Measurements from ENCODE around the gene C14orf119.

The C14orf119 gene

GRCh38 chr14:23109769-23110168, 14.5 kb downstream of the C14orf119 start:
- Histone ChIP-seq H3K27ac (ENCODE audit: low read depth, low read length) (no peak overlapping the region), H3K9me2 (replicated peaks; ENCODE audit: control insufficient read depth, low read length) (no peaks in the 10 kb centered on the region), H3K79me2 (ENCODE audit: control insufficient read depth, low read length) (no peaks in the 10 kb centered on the region), H3K4me1 (ENCODE audit: control insufficient read depth, low read length) (peaks cover 12% of the 10 kb centered on the region), H4K20me1 (ENCODE audit: control insufficient read depth, insufficient read depth, low read depth, low read length) (no peaks in the 10 kb centered on the region), H3K4me2 (ENCODE audit: low read length) (no peak overlapping the region), H3K27me3 (ENCODE audit: control insufficient read depth, low read length) (peaks cover 34% of the 10 kb centered on the region), H3K4me3 (ENCODE audit: low read length) (no peak overlapping the region), H3K9me3 (ENCODE audit: control insufficient read depth, insufficient read depth, low read length) (no peaks in the 10 kb centered on the region), H3F3A (ENCODE audit: control insufficient read depth, insufficient read depth) (no peaks in the 10 kb centered on the region), H3K36me3 (ENCODE audit: control insufficient read depth, low read length) (no peaks in the 10 kb centered on the region)
- TF ChIP-seq EZH2phosphoT487 (IDR thresholded peaks at IDR 0.05; ENCODE audit: borderline replicate concordance, low read length) (no peak), CTCF (IDR thresholded peaks at IDR 0.05; ENCODE audit: low read depth, low read length, poor library complexity, severe bottlenecking) (no peak)

GRCh38 chr14:23110579-23111365, 15.5 kb downstream of the C14orf119 start:
- Histone ChIP-seq H3K27me3 (ENCODE audit: control insufficient read depth, low read length) (peaks cover 40% of the 10 kb centered on the region), H4K20me1 (ENCODE audit: control insufficient read depth, insufficient read depth, low read depth, low read length) (no peaks in the 10 kb centered on the region), H3K4me3 (ENCODE audit: low read length) (no peak overlapping the region), H3K4me2 (ENCODE audit: low read length) (no peak overlapping the region), H3K9me3 (ENCODE audit: control insufficient read depth, insufficient read depth, low read length) (no peaks in the 10 kb centered on the region), H3K79me2 (ENCODE audit: control insufficient read depth, low read length) (no peaks in the 10 kb centered on the region), H3K27ac (ENCODE audit: low read depth, low read length) (no peak overlapping the region), H3K9me2 (replicated peaks; ENCODE audit: control insufficient read depth, low read length) (no peaks in the 10 kb centered on the region), H3K4me1 (ENCODE audit: control insufficient read depth, low read length) (peaks cover 5% of the 10 kb centered on the region), H3F3A (ENCODE audit: control insufficient read depth, insufficient read depth) (no peaks in the 10 kb centered on the region), H3K36me3 (ENCODE audit: control insufficient read depth, low read length) (no peaks in the 10 kb centered on the region)
- no peak for TF ChIP-seq CTCF (IDR thresholded peaks at IDR 0.05; ENCODE audit: low read depth, low read length, poor library complexity, severe bottlenecking)
- TF ChIP-seq EZH2phosphoT487 (IDR thresholded peaks at IDR 0.05; ENCODE audit: borderline replicate concordance, low read length) = no peak

GRCh38 chr14:23112359-23113178, 17.3 kb downstream of the C14orf119 start:
- no peaks in the 10 kb centered on the region for H3K79me2 ChIP-seq (ENCODE audit: control insufficient read depth, low read length)
- H3F3A ChIP-seq (ENCODE audit: control insufficient read depth, insufficient read depth) = no peaks in the 10 kb centered on the region
- no peaks in the 10 kb centered on the region for H3K36me3 ChIP-seq (ENCODE audit: control insufficient read depth, low read length)
- H3K27ac ChIP-seq (ENCODE audit: low read depth, low read length) = no peak overlapping the region
- H3K4me2 ChIP-seq (ENCODE audit: low read length) = no peak overlapping the region
- H3K9me2 ChIP-seq (replicated peaks; ENCODE audit: control insufficient read depth, low read length) = no peaks in the 10 kb centered on the region
- peaks cover 43% of the 10 kb centered on the region for H3K27me3 ChIP-seq (ENCODE audit: control insufficient read depth, low read length)
- no peak overlapping the region for H3K4me3 ChIP-seq (ENCODE audit: low read length)
- H3K4me1 ChIP-seq (ENCODE audit: control insufficient read depth, low read length) = no peaks in the 10 kb centered on the region
- no peaks in the 10 kb centered on the region for H4K20me1 ChIP-seq (ENCODE audit: control insufficient read depth, insufficient read depth, low read depth, low read length)
- H3K9me3 ChIP-seq (ENCODE audit: control insufficient read depth, insufficient read depth, low read length) = no peaks in the 10 kb centered on the region
- TF ChIP-seq EZH2phosphoT487 (IDR thresholded peaks at IDR 0.05; ENCODE audit: borderline replicate concordance, low read length) (no peak), CTCF (IDR thresholded peaks at IDR 0.05; ENCODE audit: low read depth, low read length, poor library complexity, severe bottlenecking) (no peak)
